ENCODE measurements around the gene SGO2. TPM values are rescaled to one million over a fixed set of nuclear protein-coding genes. Genes with fewer than 3 reads are reported as not detected.

SGO2 gene
- total RNA-seq, 2 donors from 2014 or later: 51.2 to 67.7 TPM

- Mint-ChIP-seq H3K4me3 (no peak overlapping the region), H3K36me3 (ENCODE audit: low read depth) (no peaks in the 10 kb centered on the region), H3K27ac (no peak overlapping the region), H3K4me1 (peaks cover 10% of the 10 kb centered on the region), H3K27me3 (peaks cover 13% of the 10 kb centered on the region), H3K9me3 (no peaks in the 10 kb centered on the region)
- peak; percentile 83 for ATAC-seq (replicated peaks)
Measured at GRCh38 chr2:200614249-200614648, 88.2 kb downstream of the SGO2 start.

DNA sequence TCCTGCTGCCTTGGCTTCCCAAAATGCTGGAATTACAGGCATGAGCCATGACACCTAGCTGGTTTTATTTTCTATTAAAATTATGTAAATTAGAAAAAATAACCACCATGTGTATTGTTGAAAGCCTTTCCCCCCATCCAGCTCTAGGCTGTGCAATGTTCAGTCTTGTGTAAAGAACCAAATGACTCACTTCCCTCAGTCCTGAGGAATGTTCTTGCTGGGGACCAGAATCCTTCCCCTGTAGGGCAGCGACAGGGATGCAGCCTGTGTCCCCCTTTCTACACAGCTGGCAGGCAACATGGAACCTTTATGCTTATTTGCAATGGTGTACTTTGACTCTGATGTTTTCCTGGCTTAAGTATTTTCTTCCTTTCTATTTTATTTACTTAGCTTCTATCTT is 89.2 kb downstream of the SGO2 start:
- H3K27me3 Mint-ChIP-seq: peaks cover 13% of the 10 kb centered on the region
- H3K4me3 Mint-ChIP-seq: no peak overlapping the region
- no peak for ATAC-seq (replicated peaks)
- H3K4me1 Mint-ChIP-seq: peaks cover 10% of the 10 kb centered on the region
- H3K36me3 Mint-ChIP-seq (ENCODE audit: low read depth): no peaks in the 10 kb centered on the region
- H3K27ac Mint-ChIP-seq: no peak overlapping the region
- no peaks in the 10 kb centered on the region for H3K9me3 Mint-ChIP-seq

DNA sequence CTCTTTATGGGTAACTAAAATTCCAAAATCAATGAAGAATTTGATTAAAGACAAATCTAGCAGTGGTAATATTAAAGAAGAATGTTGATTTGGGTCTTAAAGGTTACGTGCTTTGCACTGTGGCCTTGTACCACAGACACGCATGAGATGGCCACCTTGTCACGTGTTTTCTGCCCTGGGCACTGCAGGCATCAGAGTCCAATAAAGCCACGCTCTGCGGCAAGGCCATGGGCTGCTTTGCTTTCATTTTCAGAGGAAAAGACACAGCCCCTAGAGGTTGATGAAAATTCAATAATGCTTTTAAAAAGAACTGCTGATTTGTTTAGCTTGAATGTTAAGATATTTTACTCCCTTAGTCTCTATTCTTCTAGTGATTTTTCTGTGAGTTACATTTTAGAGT is 90.2 kb downstream of the SGO2 start:
- H3K36me3 Mint-ChIP-seq (ENCODE audit: low read depth): no peaks in the 10 kb centered on the region
- H3K4me3 Mint-ChIP-seq: no peak overlapping the region
- peaks cover 13% of the 10 kb centered on the region for H3K27me3 Mint-ChIP-seq
- no peak for ATAC-seq (replicated peaks)
- H3K27ac Mint-ChIP-seq: no peak overlapping the region
- H3K4me1 Mint-ChIP-seq: peaks cover 10% of the 10 kb centered on the region
- H3K9me3 Mint-ChIP-seq: no peaks in the 10 kb centered on the region

DNA sequence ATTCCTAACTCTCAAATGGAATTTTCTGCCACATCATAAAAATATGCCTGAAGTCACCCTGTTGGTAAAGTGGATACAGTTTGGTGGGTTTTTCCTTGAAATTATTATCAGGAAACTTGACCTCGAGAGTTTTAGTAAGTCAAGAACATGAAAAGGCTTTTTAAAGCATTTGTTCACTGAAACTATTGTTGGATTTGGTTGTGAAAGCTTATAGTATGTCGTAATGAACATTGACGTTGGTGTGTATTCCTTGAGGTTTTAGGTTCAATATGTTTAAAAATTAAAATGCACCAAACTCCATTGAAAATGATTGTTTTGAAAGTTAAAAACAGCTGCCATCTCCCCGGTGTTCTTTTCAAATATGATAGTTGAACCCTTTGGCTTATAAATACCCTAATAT is 90.6 kb downstream of the SGO2 start:
- no peaks in the 10 kb centered on the region for H3K36me3 Mint-ChIP-seq (ENCODE audit: low read depth)
- H3K27ac Mint-ChIP-seq: no peak overlapping the region
- no peak for ATAC-seq (replicated peaks)
- no peaks in the 10 kb centered on the region for H3K9me3 Mint-ChIP-seq
- no peak overlapping the region for H3K4me3 Mint-ChIP-seq
- H3K4me1 Mint-ChIP-seq: peaks cover 10% of the 10 kb centered on the region
- peaks cover 13% of the 10 kb centered on the region for H3K27me3 Mint-ChIP-seq

GRCh38 chr2:200617156-200618053 is 91.4 kb downstream of the SGO2 start:
- H3K27me3 Mint-ChIP-seq: peaks cover 9% of the 10 kb centered on the region
- H3K4me1 Mint-ChIP-seq: peaks cover 10% of the 10 kb centered on the region
- H3K4me3 Mint-ChIP-seq: no peak overlapping the region
- no peak overlapping the region for H3K27ac Mint-ChIP-seq
- peak; percentile 8 for ATAC-seq (replicated peaks)
- no peaks in the 10 kb centered on the region for H3K9me3 Mint-ChIP-seq
- no peaks in the 10 kb centered on the region for H3K36me3 Mint-ChIP-seq (ENCODE audit: low read depth)

DNA sequence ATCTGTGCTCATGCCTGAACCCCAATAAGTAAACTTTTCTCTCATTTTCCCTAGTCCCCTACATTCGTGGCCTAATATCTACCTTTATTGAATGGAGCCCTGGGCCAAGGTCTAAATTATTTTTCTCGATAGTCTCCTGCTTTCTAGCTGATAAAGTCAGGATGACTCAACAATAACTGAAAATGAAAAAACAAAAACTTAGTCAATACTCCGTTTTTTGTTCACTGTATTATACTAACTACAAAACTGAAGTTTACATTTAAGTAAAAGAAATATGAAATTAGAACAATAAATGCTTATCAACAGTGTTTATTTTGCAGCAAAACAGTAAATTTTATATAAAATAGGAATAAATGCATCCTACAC is 92.0 kb downstream of the SGO2 start:
- peak; percentile 20 for ATAC-seq (replicated peaks)
- H3K4me3 Mint-ChIP-seq: no peak overlapping the region
- H3K4me1 Mint-ChIP-seq: peaks cover 10% of the 10 kb centered on the region
- no peaks in the 10 kb centered on the region for H3K9me3 Mint-ChIP-seq
- peaks cover 9% of the 10 kb centered on the region for H3K27me3 Mint-ChIP-seq
- no peaks in the 10 kb centered on the region for H3K36me3 Mint-ChIP-seq (ENCODE audit: low read depth)
- no peak overlapping the region for H3K27ac Mint-ChIP-seq

DNA sequence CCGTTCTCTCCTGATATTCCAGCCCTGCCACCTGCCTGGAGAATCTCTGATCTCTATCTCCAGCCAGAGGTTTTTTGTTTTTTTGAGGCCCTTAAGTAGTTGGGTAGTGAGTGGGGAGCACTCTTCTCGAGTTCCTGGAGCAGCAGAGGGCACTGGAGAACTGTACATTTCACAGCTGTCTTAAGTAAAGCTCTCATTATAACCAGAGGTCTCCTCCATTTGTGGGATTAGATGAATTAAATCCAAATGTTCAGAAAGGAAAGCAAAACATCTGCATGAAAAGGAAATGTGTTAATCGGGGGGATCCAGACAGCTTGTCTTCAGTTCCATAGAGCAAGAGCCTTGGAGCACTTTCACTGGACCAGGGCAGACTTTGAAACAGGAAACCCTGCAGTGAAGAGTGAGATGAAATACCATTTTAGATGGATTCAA is 92.6 kb downstream of the SGO2 start:
- no peak for ATAC-seq (replicated peaks)
- no peaks in the 10 kb centered on the region for H3K36me3 Mint-ChIP-seq (ENCODE audit: low read depth)
- peaks cover 9% of the 10 kb centered on the region for H3K27me3 Mint-ChIP-seq
- H3K27ac Mint-ChIP-seq: peak overlapping the region; percentile 16
- no peaks in the 10 kb centered on the region for H3K9me3 Mint-ChIP-seq
- H3K4me3 Mint-ChIP-seq: no peak overlapping the region
- H3K4me1 Mint-ChIP-seq: peaks cover 10% of the 10 kb centered on the region

- no peak for ATAC-seq (replicated peaks)
- Mint-ChIP-seq H3K4me1 (peaks cover 8% of the 10 kb centered on the region), H3K36me3 (ENCODE audit: low read depth) (no peaks in the 10 kb centered on the region), H3K27ac (peak overlapping the region; percentile 16), H3K4me3 (no peak overlapping the region), H3K9me3 (no peaks in the 10 kb centered on the region), H3K27me3 (peaks cover 12% of the 10 kb centered on the region)
Measured at GRCh38 chr2:200619279-200619678, 93.3 kb downstream of the SGO2 start.

DNA sequence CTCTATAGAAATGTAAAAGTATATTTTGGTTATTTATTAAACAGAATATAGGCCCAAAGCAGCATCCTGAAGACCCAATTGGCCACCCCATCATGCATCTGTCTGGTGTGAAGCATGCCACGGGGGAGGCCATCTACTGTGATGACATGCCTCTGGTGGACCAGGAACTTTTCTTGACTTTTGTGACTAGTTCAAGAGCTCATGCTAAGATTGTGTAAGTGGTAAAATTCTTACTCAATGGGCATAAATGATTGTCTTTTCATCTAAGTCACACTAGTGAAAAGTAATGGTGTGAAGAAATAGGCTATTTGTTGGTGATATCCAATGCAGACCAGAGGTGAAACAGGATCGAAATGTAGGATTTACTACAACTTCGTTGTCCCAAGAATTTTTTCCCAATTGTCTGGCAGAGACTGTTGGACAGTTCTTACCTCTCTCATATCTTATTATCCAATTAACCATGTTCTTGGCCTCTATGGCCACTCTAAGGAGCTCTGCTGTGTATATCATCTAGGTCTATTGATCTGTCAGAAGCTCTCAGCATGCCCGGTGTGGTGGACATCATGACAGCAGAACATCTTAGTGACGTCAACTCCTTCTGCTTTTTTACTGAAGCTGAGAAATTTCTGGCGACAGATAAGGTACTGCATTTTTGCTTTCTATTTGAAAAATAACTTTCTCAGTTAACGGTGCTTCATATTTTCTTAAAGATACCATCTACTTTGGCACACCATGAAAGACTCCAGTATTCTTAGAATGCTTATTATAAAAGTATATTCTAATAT is 94.8 kb downstream of the SGO2 start:
- no peak for ATAC-seq (replicated peaks)
- peaks cover 13% of the 10 kb centered on the region for H3K27me3 Mint-ChIP-seq
- H3K27ac Mint-ChIP-seq: no peak overlapping the region
- H3K4me3 Mint-ChIP-seq: no peak overlapping the region
- H3K36me3 Mint-ChIP-seq (ENCODE audit: low read depth): no peaks in the 10 kb centered on the region
- peaks cover 5% of the 10 kb centered on the region for H3K4me1 Mint-ChIP-seq
- H3K9me3 Mint-ChIP-seq: no peaks in the 10 kb centered on the region

- H3K4me1 Mint-ChIP-seq: peaks cover 5% of the 10 kb centered on the region
- ATAC-seq (replicated peaks): peak; percentile 26
- H3K4me3 Mint-ChIP-seq: no peak overlapping the region
- no peaks in the 10 kb centered on the region for H3K36me3 Mint-ChIP-seq (ENCODE audit: low read depth)
- peaks cover 14% of the 10 kb centered on the region for H3K27me3 Mint-ChIP-seq
- no peak overlapping the region for H3K27ac Mint-ChIP-seq
- H3K9me3 Mint-ChIP-seq: no peaks in the 10 kb centered on the region
Measured at GRCh38 chr2:200622106-200622505, 96.1 kb downstream of the SGO2 start.

DNA sequence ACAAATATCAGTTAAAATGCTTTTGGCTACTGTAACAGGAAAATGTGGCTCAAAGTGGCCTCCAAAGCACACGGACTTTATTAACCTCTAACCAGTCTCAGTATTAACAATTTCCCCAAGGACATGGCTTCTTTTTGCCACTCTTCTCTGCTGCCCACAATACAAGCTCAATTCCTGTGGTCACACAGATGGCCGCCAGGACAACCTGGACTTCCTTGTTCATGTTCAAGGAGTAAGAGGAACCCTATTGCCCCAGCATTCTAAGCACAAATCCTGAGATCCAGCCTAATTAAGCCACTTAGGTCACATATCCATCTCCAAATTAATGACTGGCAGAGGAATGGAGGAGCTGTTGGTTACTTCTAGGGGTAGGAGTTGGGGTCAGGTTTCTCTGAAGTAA is 98.0 kb downstream of the SGO2 start:
- H3K27ac Mint-ChIP-seq: no peak overlapping the region
- ATAC-seq (replicated peaks): no peak
- peaks cover 16% of the 10 kb centered on the region for H3K27me3 Mint-ChIP-seq
- H3K4me1 Mint-ChIP-seq: no peaks in the 10 kb centered on the region
- no peaks in the 10 kb centered on the region for H3K36me3 Mint-ChIP-seq (ENCODE audit: low read depth)
- H3K4me3 Mint-ChIP-seq: no peak overlapping the region
- no peaks in the 10 kb centered on the region for H3K9me3 Mint-ChIP-seq

DNA sequence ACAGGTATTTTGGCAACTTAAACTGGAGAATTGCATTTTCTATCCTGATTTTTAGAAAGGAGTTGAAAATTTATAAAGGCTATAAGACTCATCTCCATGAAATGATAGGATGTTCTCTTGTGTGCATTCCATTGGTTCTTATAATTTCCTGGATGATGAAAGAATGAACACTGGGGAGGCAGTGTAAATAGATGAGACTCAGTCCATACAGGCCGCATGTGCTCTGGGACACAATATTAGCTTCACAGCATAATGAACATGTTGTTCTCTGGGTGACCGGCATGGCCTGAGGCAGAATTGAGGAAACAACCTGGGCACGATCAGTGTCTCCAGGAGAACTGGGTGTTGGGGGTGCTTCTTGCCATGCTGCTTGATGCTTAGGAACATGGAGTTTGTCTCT is 98.7 kb downstream of the SGO2 start:
- no peak overlapping the region for H3K27ac Mint-ChIP-seq
- H3K9me3 Mint-ChIP-seq: no peaks in the 10 kb centered on the region
- H3K36me3 Mint-ChIP-seq (ENCODE audit: low read depth): no peaks in the 10 kb centered on the region
- no peak for ATAC-seq (replicated peaks)
- peaks cover 16% of the 10 kb centered on the region for H3K27me3 Mint-ChIP-seq
- H3K4me3 Mint-ChIP-seq: no peak overlapping the region
- H3K4me1 Mint-ChIP-seq: no peaks in the 10 kb centered on the region

- H3K9me3 Mint-ChIP-seq: no peaks in the 10 kb centered on the region
- peaks cover 16% of the 10 kb centered on the region for H3K27me3 Mint-ChIP-seq
- H3K4me3 Mint-ChIP-seq: no peak overlapping the region
- H3K4me1 Mint-ChIP-seq: no peaks in the 10 kb centered on the region
- ATAC-seq (replicated peaks): no peak
- H3K36me3 Mint-ChIP-seq (ENCODE audit: low read depth): no peaks in the 10 kb centered on the region
- H3K27ac Mint-ChIP-seq: no peak overlapping the region
Measured at GRCh38 chr2:200625282-200625681, 99.3 kb downstream of the SGO2 start.

DNA sequence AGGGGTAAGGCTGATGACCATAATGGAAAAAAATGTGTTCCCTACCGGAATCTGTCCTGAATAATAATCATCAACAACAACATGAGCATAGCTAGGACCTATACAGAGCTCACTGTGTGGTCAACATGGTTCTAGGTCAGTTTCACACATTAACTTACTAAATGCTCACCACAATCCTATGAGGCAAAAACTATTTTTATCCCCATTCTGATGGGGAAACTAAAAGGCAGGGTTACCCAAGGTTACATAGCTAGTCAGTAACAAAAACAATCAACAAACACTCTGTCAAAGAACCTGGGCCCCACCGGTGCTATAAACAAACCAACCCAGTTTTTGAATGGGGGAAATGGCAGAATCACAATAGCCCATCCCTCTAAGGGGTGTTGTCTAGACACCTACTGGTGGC is 100.0 kb downstream of the SGO2 start:
- Mint-ChIP-seq H3K4me3 (no peak overlapping the region), H3K4me1 (no peaks in the 10 kb centered on the region), H3K27ac (no peak overlapping the region), H3K27me3 (peaks cover 16% of the 10 kb centered on the region), H3K36me3 (ENCODE audit: low read depth) (no peaks in the 10 kb centered on the region), H3K9me3 (no peaks in the 10 kb centered on the region)
- no peak for ATAC-seq (replicated peaks)

All from activated T-helper 17 cell treated with anti-CD3 and anti-CD28 coated beads, Interleukin-2, amount 50 U/mL, for 72 hours (primary cell).